ENCODE measurements around the gene IL20RB. TPM values are rescaled to one million over a fixed set of nuclear protein-coding genes. Genes with fewer than 3 reads are reported as not detected.

Gene IL20RB
- total and polyA plus RNA-seq, 2 of the 4 experiments (the other 2 are of a cell fraction), result 0.72 to 0.97 TPM

DNA sequence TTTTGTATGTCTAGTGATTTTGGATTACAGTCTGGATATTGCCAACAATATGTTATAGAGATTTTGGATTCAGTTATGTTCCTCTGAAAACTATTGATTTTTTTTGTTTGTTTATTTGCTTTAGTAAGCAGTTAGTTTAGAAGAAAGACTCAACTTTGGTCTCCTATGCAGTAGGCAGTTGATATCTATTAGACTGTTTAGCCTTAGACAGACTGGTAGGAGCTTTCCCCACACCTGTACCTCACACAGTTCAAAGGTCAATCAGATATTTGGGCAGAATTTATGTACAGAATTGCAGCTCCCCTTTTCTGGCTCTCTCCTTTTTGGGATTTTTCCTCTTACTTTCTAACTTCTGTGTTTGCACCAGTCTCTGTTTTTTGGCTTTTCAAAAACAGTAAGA is 42.3 kb downstream of the IL20RB start:
- TF ChIP-seq FOS (IDR thresholded peaks at IDR 0.05; ENCODE audit: low read depth, low read length), result no peak
- TF ChIP-seq CHD1 (IDR thresholded peaks at IDR 0.05; ENCODE audit: low read depth, low read length), result no peak
- TF ChIP-seq RFX5 (IDR thresholded peaks at IDR 0.05; ENCODE audit: low read depth, low read length), result no peak
- TF ChIP-seq MAZ (IDR thresholded peaks at IDR 0.05; ENCODE audit: borderline replicate concordance, low read depth, low read length), result no peak
- TF ChIP-seq NFE2L2 (IDR thresholded peaks at IDR 0.05; ENCODE audit: low read depth, low read length), result no peak
- no peak for TF ChIP-seq SMC3 (IDR thresholded peaks at IDR 0.05; ENCODE audit: low read depth, low read length)
- no peak for TF ChIP-seq RAD21 (IDR thresholded peaks at IDR 0.05; ENCODE audit: low read length)
- no peak for TF ChIP-seq CEBPB (IDR thresholded peaks at IDR 0.05; ENCODE audit: low read depth, low read length)
- TF ChIP-seq, protein P1, sequence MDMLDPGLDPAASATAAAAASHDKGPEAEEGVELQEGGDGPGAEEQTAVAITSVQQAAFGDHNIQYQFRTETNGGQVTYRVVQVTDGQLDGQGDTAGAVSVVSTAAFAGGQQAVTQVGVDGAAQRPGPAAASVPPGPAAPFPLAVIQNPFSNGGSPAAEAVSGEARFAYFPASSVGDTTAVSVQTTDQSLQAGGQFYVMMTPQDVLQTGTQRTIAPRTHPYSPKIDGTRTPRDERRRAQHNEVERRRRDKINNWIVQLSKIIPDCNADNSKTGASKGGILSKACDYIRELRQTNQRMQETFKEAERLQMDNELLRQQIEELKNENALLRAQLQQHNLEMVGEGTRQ (IDR thresholded peaks at IDR 0.05; ENCODE audit: low read depth, low read length), result no peak
- TF ChIP-seq BHLHE40 (IDR thresholded peaks at IDR 0.05; ENCODE audit: low read depth, low read length), result no peak
- TF ChIP-seq, protein P2, sequence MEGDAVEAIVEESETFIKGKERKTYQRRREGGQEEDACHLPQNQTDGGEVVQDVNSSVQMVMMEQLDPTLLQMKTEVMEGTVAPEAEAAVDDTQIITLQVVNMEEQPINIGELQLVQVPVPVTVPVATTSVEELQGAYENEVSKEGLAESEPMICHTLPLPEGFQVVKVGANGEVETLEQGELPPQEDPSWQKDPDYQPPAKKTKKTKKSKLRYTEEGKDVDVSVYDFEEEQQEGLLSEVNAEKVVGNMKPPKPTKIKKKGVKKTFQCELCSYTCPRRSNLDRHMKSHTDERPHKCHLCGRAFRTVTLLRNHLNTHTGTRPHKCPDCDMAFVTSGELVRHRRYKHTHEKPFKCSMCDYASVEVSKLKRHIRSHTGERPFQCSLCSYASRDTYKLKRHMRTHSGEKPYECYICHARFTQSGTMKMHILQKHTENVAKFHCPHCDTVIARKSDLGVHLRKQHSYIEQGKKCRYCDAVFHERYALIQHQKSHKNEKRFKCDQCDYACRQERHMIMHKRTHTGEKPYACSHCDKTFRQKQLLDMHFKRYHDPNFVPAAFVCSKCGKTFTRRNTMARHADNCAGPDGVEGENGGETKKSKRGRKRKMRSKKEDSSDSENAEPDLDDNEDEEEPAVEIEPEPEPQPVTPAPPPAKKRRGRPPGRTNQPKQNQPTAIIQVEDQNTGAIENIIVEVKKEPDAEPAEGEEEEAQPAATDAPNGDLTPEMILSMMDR (conservative IDR thresholded peaks at IDR 0.05; ENCODE audit: low read depth, low read length), result no peak
- no peak for TF ChIP-seq POLR2A (IDR thresholded peaks at IDR 0.05; ENCODE audit: low read depth, low read length)
- no peak for TF ChIP-seq MXI1 (IDR thresholded peaks at IDR 0.05; ENCODE audit: borderline replicate concordance, low read depth, low read length)
- no peak for TF ChIP-seq RCOR1 (IDR thresholded peaks at IDR 0.05; ENCODE audit: insufficient replicate concordance, low read length)
- TF ChIP-seq, protein P3, sequence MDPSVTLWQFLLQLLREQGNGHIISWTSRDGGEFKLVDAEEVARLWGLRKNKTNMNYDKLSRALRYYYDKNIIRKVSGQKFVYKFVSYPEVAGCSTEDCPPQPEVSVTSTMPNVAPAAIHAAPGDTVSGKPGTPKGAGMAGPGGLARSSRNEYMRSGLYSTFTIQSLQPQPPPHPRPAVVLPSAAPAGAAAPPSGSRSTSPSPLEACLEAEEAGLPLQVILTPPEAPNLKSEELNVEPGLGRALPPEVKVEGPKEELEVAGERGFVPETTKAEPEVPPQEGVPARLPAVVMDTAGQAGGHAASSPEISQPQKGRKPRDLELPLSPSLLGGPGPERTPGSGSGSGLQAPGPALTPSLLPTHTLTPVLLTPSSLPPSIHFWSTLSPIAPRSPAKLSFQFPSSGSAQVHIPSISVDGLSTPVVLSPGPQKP (IDR thresholded peaks at IDR 0.05; ENCODE audit: borderline replicate concordance, low read depth, low read length), result no peak
- TF ChIP-seq MAFK (IDR thresholded peaks at IDR 0.05; ENCODE audit: low read depth, low read length), result no peak
- Histone ChIP-seq H2BK5ac (ENCODE audit: low read depth, low read length, poor library complexity, severe bottlenecking) (no peak overlapping the region), H3K4me2 (ENCODE audit: low read depth, low read length) (no peak overlapping the region), H3K27ac (ENCODE audit: insufficient read depth, low read length) (no peak overlapping the region), H3K4me3 (ENCODE audit: insufficient read depth, low read depth, low read length) (no peak overlapping the region), H3K9me3 (ENCODE audit: control insufficient read depth, insufficient read depth, low read length) (no peaks in the 10 kb centered on the region), H4K5ac (ENCODE audit: low read depth, low read length) (no peak overlapping the region), H2AFZ (replicated peaks; ENCODE audit: low read length, poor library complexity) (no peak overlapping the region), H3K9me1 (ENCODE audit: insufficient read depth, low read length) (peaks cover 3% of the 10 kb centered on the region; the same call in 1 of the 2 replicates), H3K14ac (replicated peaks; ENCODE audit: low read depth, low read length) (no peak overlapping the region), H2BK120ac (ENCODE audit: low read depth, low read length) (no peak overlapping the region), H2AK5ac (ENCODE audit: low read depth, low read length) (no peak overlapping the region), H3K56ac (ENCODE audit: extremely low read depth, insufficient read depth, low read length) (no peak overlapping the region), H3K36me3 (ENCODE audit: control insufficient read depth, insufficient read depth, low read length) (no peaks in the 10 kb centered on the region), H2BK15ac (ENCODE audit: low read depth, low read length) (no peak overlapping the region), H4K91ac (ENCODE audit: insufficient read depth, low read depth, low read length) (no peak overlapping the region), H3K4me1 (ENCODE audit: control insufficient read depth, insufficient read depth, low read length) (peaks cover 2% of the 10 kb centered on the region; the same call in 1 of the 2 replicates), H4K20me1 (ENCODE audit: insufficient read depth, low read length) (no peaks in the 10 kb centered on the region), H3K4ac (ENCODE audit: low read depth, low read length) (no peak overlapping the region), H3K79me1 (ENCODE audit: low read depth in 1 of 2, low read length in 2 of 2) (no peaks in the 10 kb centered on the region), H2BK20ac (ENCODE audit: low read depth, low read length) (no peak overlapping the region), H3K18ac (ENCODE audit: low read depth, low read length) (no peak overlapping the region), H3K9ac (ENCODE audit: low read depth, low read length) (no peak overlapping the region), H4K8ac (ENCODE audit: low read depth in 2 of 2, low read length in 2 of 2) (no peak overlapping the region), H3K27me3 (ENCODE audit: control insufficient read depth, insufficient read depth, low read length) (no peaks in the 10 kb centered on the region), H3K23ac (ENCODE audit: low read depth, low read length) (no peak overlapping the region), H2AK9ac (replicated peaks; ENCODE audit: low read depth, low read length, poor library complexity) (no peak overlapping the region)
- in situ Hi-C loops (cut with MboI; ENCODE audit: low sequenced_read_pairs) (no loop called here), intact Hi-C loops (cut with micrococcal nuclease) (no loop called here), dilution Hi-C loops (cut with HindIII; ENCODE audit: low sequenced_read_pairs, unreplicated experiment) (no loop called here)
- DNase-seq (no peak), ATAC-seq (ENCODE audit: low read depth) (no peak)
- ChIA-PET POLR2A (ENCODE audit: unreplicated experiment) (no interaction called here), CTCF (interaction anchor here (0.6 kb wide), 1 partner anchor 300 kb away, joined by 4 read pairs; no protein-coding TSS in a partner anchor)
- BruUV-seq (replicated peaks), result no TSS peak

Measured in IMR-90 (cell line).